Coronary artery (tissue), 2 donors: Measurements from ENCODE around the gene RAPGEF4.

Source experiments
- DNase-seq: peaks from one replicate; pipeline ENCODE4 v3.0.0-alpha.2; 2017; ENCODE audit warnings: low spot score
- H3K27ac ChIP-seq, 2 donors: fragments of 200-600 bp; sonication (generic); one replicate each; pipeline ENCODE4 v1.5.1; 2016 to 2019
- H3K4me3 ChIP-seq: fragments of 200-600 bp; sonication (generic); 2 replicates; pipeline ENCODE4 v1.5.1; 2016; ENCODE audit warnings: mild to moderate bottlenecking, moderate library complexity
- TF ChIP-seq, protein P1 (sequence below): fragments of 200-600 bp; sonication (generic); IDR thresholded peaks from one replicate; pipeline ENCODE4 v1.5.1; 2019; ENCODE audit warnings: antibody characterized with exemption

Gene RAPGEF4

DNA sequence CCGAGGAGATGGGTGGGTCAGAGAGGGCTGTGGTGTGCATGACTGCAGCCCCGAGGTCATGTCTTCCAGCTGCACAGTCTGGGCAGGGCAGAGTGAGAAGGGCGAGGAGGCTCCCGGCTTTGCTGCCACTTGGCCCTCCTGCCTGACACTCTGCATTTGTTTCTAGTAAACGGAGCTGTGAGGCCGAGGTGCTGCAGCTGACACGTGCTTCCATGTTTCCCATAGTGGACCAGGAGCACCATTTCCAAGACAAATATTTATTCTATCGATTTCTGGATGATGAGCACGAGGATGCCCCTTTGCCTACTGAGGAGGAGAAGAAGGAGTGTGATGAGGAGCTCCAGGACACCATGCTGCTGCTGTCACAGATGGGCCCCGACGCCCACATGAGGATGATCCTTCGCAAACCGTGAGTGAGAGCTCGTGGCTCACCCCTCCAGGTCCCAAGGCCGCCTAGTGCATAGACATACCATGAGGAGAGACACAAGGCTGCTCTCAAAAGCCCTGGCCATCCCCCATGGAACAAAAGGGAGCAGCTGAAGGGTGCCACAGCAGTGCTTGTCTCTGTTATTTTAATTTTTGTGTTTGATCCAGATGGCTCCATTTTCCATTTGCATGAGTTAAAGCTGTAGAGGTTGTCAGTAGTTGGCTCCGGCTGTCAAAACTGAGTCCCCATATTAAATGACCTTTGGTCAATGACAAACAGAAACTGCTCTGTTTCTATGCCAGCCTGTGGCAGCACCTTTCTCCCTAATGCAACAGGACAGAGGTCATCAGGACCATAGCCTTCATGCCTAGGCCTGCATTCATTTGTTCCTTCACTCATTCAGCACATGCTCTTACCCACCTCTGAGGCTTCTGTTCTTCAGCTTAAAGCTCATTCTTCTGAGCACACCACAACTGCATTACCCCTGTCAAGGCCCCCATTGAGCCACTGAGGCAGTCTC is 231.7 kb downstream of the RAPGEF4 start:
- DNase-seq: no peak
- TF ChIP-seq, protein P1, sequence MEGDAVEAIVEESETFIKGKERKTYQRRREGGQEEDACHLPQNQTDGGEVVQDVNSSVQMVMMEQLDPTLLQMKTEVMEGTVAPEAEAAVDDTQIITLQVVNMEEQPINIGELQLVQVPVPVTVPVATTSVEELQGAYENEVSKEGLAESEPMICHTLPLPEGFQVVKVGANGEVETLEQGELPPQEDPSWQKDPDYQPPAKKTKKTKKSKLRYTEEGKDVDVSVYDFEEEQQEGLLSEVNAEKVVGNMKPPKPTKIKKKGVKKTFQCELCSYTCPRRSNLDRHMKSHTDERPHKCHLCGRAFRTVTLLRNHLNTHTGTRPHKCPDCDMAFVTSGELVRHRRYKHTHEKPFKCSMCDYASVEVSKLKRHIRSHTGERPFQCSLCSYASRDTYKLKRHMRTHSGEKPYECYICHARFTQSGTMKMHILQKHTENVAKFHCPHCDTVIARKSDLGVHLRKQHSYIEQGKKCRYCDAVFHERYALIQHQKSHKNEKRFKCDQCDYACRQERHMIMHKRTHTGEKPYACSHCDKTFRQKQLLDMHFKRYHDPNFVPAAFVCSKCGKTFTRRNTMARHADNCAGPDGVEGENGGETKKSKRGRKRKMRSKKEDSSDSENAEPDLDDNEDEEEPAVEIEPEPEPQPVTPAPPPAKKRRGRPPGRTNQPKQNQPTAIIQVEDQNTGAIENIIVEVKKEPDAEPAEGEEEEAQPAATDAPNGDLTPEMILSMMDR: no peak
- Histone ChIP-seq H3K27ac (peak overlapping the region in 1 of 2 donors; percentile 1), H3K4me3 (peak overlapping the region; percentile 1)

DNA sequence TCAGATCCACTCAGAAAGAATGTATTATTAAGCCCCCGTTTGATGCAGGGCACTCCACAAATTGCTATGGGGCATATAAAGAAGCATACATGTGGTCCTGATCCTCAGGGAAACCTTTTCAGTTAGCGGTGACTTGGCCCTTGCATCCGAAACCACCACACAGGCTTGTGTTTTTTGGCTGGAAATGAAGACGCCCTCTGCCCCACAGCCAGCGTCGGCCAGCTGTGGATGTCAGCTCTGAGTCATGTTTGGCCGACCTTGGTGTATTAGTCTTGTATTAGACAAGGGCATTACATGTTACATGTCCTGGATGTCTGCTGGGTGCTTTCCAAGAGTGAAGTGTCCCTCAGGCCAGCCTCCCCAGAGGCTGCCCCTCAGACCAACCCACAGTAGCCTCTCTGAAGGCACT is 232.4 kb downstream of the RAPGEF4 start:
- TF ChIP-seq, protein P1: no peak
- Histone ChIP-seq H3K4me3 (peak overlapping the region; percentile 1), H3K27ac (peak overlapping the region; percentile 1 to 12)
- peak; percentile 82 for DNase-seq

DNA sequence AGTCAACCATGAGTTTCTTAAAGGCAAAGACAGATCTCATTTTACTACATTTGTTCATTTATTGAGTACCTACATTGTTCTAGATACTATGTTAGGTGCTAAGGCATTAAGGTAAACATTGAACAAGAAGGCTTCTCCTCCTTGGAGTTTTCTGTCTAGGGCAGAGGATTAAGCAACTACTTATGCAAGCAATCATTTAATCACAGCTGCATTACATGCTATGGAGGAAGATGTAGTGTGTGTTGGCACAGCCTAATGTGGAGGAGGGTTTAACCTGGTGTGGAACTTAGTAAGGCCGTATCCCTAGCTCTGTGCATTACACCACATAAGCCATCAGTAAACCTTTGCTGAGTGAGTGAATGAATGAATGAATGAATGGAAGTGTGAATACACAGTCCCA is 233.5 kb downstream of the RAPGEF4 start:
- Histone ChIP-seq H3K4me3 (no peak overlapping the region), H3K27ac (no peak overlapping the region)
- no peak for DNase-seq
- TF ChIP-seq, protein P1: no peak

DNA sequence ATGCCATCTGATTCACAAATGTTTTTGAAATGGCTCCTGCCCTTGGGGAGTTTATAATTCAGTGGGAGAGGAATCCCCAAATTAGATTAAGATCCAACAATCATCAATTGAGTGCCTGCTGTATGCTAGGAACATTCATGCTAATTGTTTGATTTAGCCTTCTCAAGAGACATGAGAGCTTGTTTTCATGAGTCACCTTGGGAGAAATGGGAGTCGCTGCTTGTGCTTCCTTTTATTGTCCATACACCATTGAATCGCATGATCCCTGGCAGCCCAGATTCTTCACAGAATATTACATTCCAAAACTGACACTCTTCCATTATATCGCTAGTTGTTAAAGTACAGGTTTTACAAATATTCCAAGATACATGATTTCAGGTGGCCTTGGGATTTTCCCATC is 234.0 kb downstream of the RAPGEF4 start:
- H3K4me3 ChIP-seq: no peak overlapping the region
- TF ChIP-seq, protein P1: no peak
- no peak for DNase-seq
- no peak overlapping the region for H3K27ac ChIP-seq

DNA sequence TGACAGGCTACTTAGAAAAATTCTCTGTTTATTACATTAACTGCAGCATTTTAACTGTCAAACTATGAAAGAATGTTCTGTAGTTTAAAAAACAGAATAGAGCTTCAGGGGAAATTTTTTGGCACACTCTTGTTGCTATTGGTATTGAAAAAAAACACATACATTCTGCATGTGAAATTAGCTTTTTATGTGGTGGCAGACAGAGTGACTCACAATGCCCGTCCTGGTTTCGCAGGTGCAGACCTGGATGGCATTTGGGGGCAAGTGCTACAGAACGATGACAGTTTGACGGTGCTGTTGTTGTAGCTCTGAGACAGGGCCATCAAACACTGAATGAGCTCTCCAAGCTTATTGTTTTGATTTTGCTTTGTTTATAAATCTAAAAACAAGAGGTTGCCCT is 235.0 kb downstream of the RAPGEF4 start:
- no peak overlapping the region for H3K27ac ChIP-seq
- TF ChIP-seq, protein P1: no peak
- H3K4me3 ChIP-seq: no peak overlapping the region
- no peak for DNase-seq

DNA sequence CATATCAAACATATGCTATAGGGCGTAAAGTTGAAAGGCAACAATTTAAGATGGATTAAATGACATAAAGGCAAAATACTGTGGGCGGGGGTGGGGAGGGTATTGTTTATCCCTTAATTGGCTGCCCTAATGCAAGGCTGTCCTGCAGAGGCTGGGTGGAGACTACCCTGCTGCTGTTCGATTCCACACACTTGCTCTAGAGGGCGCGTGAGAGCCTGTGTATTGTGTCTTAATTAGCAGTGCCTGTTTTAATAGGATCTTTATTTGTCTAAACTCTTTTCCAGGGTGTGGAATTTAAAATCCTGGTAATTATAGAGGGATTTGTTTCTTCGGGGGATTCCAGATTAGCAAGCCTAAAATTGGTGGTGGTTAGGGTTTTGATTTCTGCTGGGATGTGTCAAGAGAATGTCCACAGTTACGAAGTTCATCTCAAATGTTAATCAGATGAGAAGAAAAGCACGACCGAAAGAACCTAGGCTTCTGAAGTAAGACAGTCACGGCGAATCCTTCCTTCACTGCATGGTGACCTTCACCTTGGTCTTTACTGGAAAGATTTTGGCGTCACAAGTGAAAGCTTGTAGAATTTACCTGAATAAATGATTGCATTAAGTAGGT is 236.5 kb downstream of the RAPGEF4 start:
- TF ChIP-seq, protein P1: peak; percentile 40
- H3K27ac ChIP-seq: no peak overlapping the region
- no peak for DNase-seq
- H3K4me3 ChIP-seq: no peak overlapping the region
